K562 (cell line): ENCODE measurements around the gene PATJ. TPM values are rescaled to one million over a fixed set of nuclear protein-coding genes. Genes with fewer than 3 reads are reported as not detected.
A peak's percentile ranks its signal among the peaks of the same experiment; 100 is the strongest.

Experiments used
- ASH1L ChIP-seq: fragments of 450-650 bp; IDR thresholded peaks from 2 replicates; pipeline ENCODE4 v1.6.1; 2018; ENCODE audit warnings: borderline replicate concordance, mild to moderate bottlenecking, low read depth; ENCODE audit not compliant: partially characterized antibody
- CBX5 ChIP-seq: IDR thresholded peaks from 2 replicates; pipeline ENCODE4 v1.6.1; 2014; ENCODE audit warnings: low read depth, borderline replicate concordance
- CTBP1 ChIP-seq: fragments of 450-650 bp; IDR thresholded peaks from 2 replicates; pipeline ENCODE4 v1.6.1; 2016; ENCODE audit warnings: borderline replicate concordance
- FOXK1 ChIP-seq: sonication (generic); formaldehyde crosslinking; IDR thresholded peaks from 2 replicates; pipeline ENCODE4 v1.8.0; 2022; ENCODE audit warnings: missing genetic modification reagents, mild to moderate bottlenecking, borderline replicate concordance
- GATAD2B ChIP-seq: fragments of 450-650 bp; IDR thresholded peaks from 2 replicates; pipeline ENCODE4 v1.6.1; 2017; ENCODE audit warnings: mild to moderate bottlenecking, borderline replicate concordance
- HEY1 ChIP-seq: fragments of 250-450 bp; sonication (Bioruptor Pico); IDR thresholded peaks from 2 replicates; pipeline ENCODE4 v1.5.0; 2020; ENCODE audit warnings: mild to moderate bottlenecking, moderate library complexity, borderline replicate concordance
- NRF1 ChIP-seq, 2 experiments: fragments of 450-650 bp; IDR thresholded peaks in 1 of 2; conservative IDR thresholded peaks in 1 of 2; 2 replicates each; pipeline ENCODE4 v1.6.1; 2014; ENCODE audit warnings: mild to moderate bottlenecking in 2 of 2
- PHF20 ChIP-seq: fragments of 450-650 bp; IDR thresholded peaks from 2 replicates; pipeline ENCODE4 v1.6.1; 2018; ENCODE audit not compliant: partially characterized antibody
- SRF ChIP-seq, 2 experiments: fragments of 250-450, 450-650 bp in 1 of 2; sonication (Bioruptor Pico) in 1 of 2; sonication (generic) in 1 of 2; formaldehyde crosslinking; IDR thresholded peaks; 2 replicates each; pipeline versions ENCODE4 v1.5.0 to v1.5.1; 2020 to 2022; ENCODE audit warnings: mild to moderate bottlenecking in 1 of 2, missing genetic modification reagents in 1 of 2
- polyA plus RNA-seq, 8 experiments: library from polyadenylated mRNA; depleted of rRNA in 4 of 8; stranded (reverse) in 5 of 8; unstranded in 3 of 8; fragments of >200 nt; fragmentation: Nextera tagmentation in 2 of 8; fragmentation: Illumina TruSeq in 1 of 8; extraction: Ambion mirVana in 2 of 8; extraction: Trizol in 1 of 8; gene quantifications; 2 replicates each; pipeline versions ENCODE4 v1.2.1 to v1.2.3, GENCODE V29; 2011 to 2014; ENCODE audit warnings: inconsistent platforms in 1 of 8, missing spikeins in 1 of 8
- total RNA-seq, 7 experiments: library from RNA; depleted of rRNA in 6 of 7; stranded (reverse); fragments of >200 nt in 6 of 7; fragmentation: Illumina TruSeq in 2 of 7; extraction: Trizol in 2 of 7; gene quantifications; 2 replicates each; pipeline versions ENCODE4 v1.2.1 to v1.2.3, GENCODE V29; 2011 to 2021; ENCODE audit warnings: low replicate concordance in 1 of 7
- TF ChIP-seq, protein P1 (sequence below), 2 experiments: IDR thresholded peaks; 2 replicates each; pipeline ENCODE4 v1.6.1; 2011; ENCODE audit warnings: borderline replicate concordance in 1 of 2, control low read depth in 1 of 2, low read depth in 1 of 2, low read length in 1 of 2, mild to moderate bottlenecking in 1 of 2, mixed read lengths in 1 of 2, moderate library complexity in 1 of 2; ENCODE audit not compliant: insufficient read depth in 1 of 2, insufficient read length in 1 of 2, poor library complexity in 1 of 2, severe bottlenecking in 1 of 2; ENCODE audit errors: extremely low read depth in 1 of 2

The PATJ gene
- total and polyA plus RNA-seq, 9 of the 15 experiments (the other 6 are each of a cell fraction or from before 2014, with no cell fraction given) = 0.22 TPM; not detected in 8

DNA sequence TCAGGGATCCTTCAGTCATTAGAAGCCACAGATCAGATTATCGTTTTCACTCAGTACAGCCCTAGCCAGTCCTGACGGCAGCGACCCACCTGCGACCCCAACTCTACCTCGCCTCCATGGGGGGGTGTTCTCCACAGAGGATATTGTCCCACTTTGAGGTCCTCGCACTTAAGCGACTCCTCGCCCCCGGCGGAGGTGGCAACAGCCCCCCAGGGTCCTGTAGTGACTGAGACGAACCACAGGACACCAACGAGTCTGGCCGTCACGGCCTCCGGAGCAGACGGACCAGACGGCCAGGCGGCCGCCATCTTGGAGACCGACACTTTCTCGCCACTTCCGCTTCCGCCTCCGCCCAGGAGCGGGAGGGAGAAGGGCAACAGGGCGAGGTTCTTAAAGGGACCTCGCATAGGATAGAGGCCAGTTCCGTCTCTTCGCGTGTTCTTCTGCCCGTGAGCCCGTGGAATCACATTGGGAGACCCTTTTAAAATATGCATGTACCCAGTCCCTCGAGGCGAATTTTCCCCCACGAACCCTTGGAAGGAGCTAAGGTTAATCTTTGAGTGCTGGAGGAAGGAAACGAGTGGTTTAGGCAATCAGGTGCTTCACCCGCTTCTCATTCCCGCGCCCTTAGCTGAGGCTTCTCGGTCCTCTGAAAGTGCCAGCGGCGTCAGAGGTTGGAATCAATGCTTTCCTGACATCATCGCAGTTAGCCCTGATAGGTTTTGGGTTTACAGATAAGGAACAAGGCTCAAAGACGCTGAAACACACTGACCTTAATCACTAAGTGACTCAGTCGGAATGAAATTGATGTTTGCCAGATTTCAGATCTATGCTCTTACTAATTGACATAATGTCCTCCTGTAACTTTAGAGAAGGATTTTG lies 17.2 kb upstream of the PATJ start, which contains the start of gene TM2D1 (continued):
- TF ChIP-seq SRF (CRISPR knock-in tag; IDR thresholded peaks at IDR 0.05) (0 out of 4 replicates have a peak, but pooled peaks of 1 of the 2 experiments have one; percentile 19), HEY1 (CRISPR knock-in tag) (peak; percentile 39; the same call in 1 of the 2 replicates), GATAD2B (peak; percentile 17; the same call in 1 of the 2 replicates), CBX5 (no peak), FOXK1 (CRISPR knock-in tag) (peak; percentile 94), PHF20 (peak; percentile 96), NRF1 (conservative IDR thresholded peaks at IDR 0.05 in 1 of 2, IDR thresholded peaks at IDR 0.05 in 1 of 2) (peak; percentile 11 to 26; a peak in 1 of 4 replicates), CTBP1 (peak; percentile 72; the same call in 1 of the 2 replicates), ASH1L (peak; percentile 57)
- TF ChIP-seq, protein P1, sequence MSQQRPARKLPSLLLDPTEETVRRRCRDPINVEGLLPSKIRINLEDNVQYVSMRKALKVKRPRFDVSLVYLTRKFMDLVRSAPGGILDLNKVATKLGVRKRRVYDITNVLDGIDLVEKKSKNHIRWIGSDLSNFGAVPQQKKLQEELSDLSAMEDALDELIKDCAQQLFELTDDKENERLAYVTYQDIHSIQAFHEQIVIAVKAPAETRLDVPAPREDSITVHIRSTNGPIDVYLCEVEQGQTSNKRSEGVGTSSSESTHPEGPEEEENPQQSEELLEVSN (IDR thresholded peaks at IDR 0.05; ENCODE audit: borderline replicate concordance in 1 of 2, extremely low read depth in 1 of 2, insufficient read depth in 1 of 2, insufficient read length in 1 of 2, low read depth in 1 of 2, low read length in 1 of 2, poor library complexity in 1 of 2, severe bottlenecking in 1 of 2) = peak; percentile 66 to 77
